RPMI8226 (cell line): ENCODE measurements around the gene CFAP157.

Source experiments
- DNase-seq: peaks from one replicate; pipeline ENCODE4 v3.0.0-alpha.2; 2015

Gene CFAP157

GRCh38 chr9:127706836-127707241 lies at the start of gene CFAP157:
Gene CFAP157 (plus strand): TSS chr9:127706988. CDS start chr9:127707032, 44 bp downstream.
- DNase-seq = no peak

DNA sequence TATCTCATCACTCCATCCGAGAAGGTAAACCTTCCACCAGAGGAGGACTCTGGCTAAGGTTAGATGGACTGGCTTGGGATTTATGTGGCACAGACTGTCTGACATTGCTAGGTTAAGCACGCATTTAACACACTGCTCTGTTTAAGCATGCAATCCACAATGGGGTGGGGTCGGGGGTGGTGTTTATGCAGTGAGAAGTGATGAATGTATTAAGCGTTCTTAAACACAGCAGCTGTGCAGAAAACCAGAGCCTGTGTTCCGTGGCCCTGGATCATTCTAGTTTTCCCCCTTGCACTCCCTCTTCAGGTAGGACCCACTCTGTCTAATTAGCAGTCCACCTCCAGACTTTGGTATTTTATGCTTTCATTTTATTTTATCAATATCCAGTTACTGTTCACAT lies 48.4 kb upstream of the CFAP157 start:
- no peak for DNase-seq

- no peak for DNase-seq
Observed at GRCh38 chr9:127660886-127661741, 45.7 kb upstream of the CFAP157 start.

DNA sequence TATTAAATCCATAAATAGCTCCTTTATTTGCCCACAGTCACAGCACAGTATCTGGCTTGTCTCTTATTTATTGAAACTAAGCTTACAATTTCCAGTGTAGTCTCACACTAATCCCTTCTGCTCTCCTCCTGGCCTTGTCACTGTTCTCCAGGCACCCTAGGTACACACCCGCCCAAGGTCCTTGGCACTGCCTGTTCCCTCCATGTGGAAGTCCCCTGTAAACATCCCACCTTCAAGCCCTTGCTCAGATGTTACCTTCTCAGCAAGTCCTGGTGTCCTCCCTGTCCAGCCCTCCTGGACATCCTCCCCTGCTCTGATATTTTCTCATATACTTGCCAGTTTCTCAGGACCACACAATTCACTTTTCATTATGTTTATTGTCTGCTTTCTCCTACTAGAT lies 44.2 kb upstream of the CFAP157 start:
- DNase-seq = no peak

- no peak for DNase-seq
Observed at GRCh38 chr9:127664324-127664677, 42.5 kb upstream of the CFAP157 start.

DNA sequence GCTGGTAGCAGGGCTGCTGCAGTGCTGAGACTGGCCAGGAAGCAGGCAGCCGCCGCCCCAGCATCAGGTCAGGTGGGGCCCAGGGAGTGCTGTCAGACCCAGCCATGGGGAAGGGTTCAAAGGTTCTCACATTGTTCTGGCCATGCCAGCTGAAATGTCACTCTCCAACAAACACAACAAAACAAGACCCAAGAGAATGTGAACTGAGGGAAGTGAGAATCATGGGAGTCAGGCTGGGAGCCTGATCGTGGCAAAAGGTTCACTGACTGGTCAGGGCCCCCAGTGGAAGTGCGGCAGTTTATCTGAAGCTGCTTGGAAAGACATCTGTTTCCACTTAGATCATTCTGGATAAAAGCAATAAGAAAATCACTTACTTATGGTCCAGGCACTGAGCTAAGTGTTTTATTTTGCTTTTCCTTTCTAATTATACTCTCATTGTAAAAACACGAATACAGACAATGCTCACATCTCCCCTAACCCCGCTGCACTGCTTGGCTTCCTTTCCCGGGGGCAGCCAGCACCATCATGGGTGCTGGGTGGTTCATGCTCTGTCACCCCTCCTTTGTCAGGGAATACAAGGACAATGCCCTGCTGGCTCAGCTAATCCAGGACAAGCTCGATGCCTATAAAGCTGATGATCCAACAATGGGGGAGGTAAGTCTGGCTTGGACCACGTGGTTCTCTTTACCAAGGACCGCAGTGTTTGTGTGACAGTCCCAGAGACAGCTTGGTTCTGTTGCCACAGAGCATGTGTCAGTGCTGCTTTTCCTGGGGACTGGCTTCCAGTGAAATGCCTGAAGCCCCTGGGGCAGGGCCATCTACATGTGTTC lies 41.9 kb upstream of the CFAP157 start:
- no peak for DNase-seq

GRCh38 chr9:127667127-127667844 lies 39.5 kb upstream of the CFAP157 start:
- DNase-seq = no peak

DNA sequence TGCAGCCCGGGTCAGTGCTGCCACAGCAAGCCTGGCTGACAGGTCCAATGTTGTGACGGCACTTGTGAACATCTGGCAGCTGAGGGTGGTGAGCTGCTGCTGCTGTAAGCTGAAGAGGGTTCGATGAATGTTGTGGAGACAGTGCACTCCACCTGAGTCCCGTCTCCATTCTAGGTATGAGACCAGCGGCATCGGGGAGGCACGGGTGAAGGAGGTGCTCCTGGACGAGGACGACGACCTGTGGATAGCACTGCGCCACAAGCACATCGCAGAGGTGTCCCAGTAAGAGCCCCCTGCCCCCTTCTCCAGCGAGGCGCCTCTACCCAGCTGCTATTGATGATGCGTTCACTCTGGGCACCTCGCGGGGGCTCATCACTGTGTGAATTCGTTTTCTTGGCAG lies 38.9 kb upstream of the CFAP157 start:
- DNase-seq = no peak

- no peak for DNase-seq
Observed at GRCh38 chr9:127673234-127673633, 33.6 kb upstream of the CFAP157 start.

DNA sequence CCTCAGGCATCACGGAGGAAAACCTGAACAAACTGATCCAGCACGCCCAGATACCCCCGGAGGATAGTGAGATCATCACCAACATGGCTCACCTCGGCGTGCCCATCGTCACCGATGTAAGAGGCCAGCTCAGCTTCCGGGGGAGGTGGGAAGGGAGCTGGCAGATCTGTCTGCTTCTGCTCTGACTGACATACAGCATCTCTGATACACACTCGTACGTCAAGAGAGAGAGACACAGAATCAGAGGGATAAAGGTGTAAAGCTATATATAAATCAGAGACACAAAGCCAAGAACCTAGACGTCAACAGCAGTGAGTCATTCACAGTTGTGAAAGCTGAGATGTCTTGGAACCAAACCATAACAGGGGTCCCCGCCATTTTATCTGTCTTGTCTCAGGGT lies 30.1 kb upstream of the CFAP157 start:
- no peak for DNase-seq

DNA sequence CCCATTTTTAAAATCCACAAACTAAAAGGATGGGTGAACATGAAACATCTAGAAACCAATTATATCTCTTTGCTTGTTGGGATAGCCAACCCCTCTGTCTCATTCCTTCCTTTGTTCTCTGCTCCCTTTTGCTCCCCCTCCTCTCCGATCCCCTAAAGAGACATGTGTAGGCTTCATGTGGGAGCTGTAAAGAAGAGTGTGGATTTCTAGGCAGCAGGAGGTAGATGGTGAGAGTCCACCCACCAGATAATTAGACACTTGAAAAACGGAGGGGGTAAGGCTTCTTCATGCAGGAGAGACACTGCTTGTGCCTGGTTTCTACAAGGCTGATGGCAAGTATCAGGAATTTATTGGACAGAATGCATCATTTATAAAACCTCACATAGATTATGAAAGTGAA lies 27.3 kb upstream of the CFAP157 start:
- no peak for DNase-seq

- no peak for DNase-seq
Observed at GRCh38 chr9:127680226-127680625, 26.6 kb upstream of the CFAP157 start.

DNA sequence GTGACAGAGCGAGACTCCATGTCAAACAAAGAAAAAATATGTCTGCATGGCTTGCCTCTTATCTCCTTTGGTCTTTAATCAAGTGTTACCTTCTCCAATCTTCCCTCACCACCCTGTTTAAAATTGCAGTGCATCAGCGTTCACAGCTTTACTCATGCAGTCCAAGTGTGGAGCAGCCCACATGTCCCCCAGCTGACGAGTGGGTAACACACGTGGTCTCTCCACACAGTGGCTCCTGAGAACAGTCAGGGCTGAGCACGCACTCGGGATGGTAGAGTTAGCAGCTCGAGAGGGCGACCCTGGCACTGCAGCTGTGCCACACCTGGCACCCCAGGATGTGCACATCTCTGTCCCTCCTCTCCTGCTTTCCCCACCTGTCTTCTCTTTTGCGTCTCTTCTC lies 25.9 kb upstream of the CFAP157 start:
- DNase-seq = no peak

DNA sequence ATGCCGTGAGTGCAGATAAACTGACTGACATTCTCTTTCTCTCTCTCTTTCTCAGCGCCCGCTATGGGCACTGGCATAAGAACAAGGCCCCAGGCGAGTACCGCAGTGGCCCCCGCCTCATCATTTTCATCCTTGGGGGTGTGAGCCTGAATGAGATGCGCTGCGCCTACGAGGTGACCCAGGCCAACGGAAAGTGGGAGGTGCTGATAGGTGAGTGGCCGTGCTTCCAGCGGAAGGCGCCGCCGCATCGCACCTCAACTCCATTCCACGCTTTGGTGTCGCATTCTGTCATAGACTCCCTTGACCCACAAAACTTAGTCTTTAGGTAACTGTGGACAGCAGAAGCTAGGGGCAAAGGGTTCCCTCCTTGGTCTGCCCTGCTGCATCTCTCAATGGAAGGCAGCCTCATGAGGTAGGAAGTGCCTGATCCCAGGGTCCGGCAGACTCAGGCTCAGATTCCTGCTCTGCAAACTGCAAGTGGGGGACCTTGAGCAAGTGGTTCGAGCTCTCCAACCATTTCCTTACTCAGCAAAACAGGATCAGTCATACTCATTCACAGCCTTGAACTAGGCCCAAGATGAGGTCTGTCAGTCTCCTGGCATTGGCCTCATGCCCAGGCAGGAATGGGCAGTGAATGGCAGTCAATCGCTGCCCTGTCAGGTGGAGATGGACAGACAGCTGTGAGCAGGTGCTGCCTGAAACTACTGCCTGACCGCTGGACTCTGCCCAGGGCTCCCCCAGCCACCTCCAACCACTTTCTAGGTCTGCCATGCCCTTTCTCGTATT lies 24.2 kb upstream of the CFAP157 start:
- no peak for DNase-seq

DNA sequence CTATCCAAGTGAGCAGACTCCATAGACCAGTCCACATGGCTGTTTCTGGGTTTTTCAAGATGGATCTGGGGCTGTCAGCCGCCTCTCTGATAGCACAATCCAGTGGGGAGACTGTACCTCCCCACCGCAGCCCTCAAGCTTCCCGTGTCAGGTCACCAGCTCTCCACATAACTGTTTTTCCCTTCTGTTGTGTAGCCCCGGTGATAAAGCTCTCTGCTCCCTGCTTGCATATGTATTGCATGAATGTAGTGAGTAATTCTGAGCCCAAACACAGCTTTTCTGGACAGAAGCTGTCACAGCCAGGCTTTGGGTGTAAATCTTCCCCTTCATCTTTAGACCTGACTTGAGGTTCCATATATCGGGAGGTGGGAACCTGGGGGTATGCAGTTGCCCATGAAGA lies 23.1 kb upstream of the CFAP157 start:
- no peak for DNase-seq

GRCh38 chr9:127684576-127684975 lies 22.2 kb upstream of the CFAP157 start:
- no peak for DNase-seq

DNA sequence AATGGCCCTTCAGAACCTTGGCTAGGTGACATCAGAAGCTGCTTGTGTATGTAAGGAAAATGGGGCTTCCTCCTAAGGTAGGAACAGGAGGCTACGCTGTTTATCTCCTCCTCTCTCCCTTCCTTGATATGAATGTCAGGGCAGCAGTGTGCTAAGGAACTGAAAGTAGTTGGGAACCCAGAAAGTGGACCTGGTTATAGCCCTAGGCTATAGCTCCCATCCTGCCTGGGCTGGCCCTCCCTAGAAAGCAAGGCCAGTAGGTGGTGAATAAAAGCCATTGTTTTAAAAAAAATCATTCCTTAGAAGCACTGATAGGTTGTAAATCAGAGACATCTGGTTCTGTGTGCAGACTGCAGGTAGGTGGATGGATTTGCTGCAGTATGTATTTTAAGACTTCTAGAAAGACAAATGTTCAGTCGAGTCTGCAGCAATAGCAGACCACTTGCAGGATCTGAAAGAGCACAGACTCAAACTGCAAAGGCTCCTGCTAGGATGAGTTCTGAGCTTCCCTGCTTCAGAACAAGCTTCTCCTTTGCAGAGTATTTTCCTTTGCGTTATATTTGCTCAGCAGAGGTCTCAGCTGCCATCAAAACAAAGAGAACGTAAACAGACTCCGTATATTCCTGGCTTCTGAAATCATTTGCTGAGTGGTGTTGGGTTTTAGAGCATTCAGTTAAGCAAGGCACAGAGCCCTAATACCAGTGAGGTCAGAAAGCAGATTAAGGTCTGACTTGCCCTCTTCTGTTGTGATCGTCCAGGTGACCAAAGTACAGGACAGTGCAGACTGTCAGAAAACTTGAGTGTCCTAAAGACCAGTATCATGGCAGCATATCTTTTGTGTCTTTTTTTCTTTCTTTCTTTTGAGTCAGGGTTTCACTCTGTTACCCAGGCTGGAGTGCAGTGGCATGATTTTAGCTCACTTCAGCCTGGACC lies 20.1 kb upstream of the CFAP157 start:
- no peak for DNase-seq

DNA sequence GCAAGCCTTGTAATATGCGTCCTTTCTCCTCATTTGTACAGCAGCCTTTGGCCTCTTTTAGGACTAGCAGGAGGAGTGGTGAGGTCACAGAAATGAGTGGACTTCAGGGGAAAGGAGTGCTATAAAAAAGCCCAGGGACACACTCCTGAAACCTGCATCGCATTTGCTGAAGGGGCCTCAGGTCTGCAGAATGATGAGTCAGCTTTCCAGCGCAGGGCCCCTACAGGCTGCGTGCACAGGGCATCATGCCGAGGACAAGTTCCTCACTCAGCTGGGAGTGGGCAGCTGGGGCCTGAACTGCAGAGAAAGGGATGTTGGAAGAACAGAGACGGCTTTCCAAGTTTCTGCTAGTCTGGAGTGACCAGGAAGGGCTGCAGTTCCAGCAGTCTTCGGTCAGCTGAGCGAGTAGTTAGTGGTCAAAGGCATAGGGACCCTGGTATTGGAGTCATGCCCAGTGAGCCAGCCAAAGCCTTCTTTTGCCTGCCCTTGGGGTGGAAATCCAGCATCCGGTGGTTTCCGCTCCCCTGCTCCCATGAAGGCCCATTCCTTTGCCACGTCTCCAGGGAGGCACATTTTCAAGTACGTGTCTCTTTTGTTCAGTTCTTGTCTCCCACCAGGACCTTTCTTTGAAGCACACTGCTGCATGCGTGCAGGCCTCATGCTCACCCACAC lies 17.3 kb upstream of the CFAP157 start:
- DNase-seq = no peak

DNA sequence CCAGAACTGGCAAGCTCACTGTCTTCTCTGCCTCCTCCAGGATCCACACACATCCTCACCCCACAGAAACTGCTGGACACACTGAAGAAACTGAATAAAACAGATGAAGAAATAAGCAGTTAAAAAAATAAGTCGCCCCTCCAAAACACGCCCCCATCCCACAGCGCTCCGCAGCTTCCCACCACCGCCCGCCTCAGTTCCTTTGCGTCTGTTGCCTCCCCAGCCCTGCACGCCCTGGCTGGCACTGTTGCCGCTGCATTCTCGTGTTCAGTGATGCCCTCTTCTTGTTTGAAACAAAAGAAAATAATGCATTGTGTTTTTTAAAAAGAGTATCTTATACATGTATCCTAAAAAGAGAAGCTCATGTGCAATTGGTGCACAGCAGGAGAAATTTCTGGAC lies 16.1 kb upstream of the CFAP157 start:
- DNase-seq = no peak

- no peak for DNase-seq
Observed at GRCh38 chr9:127692071-127692470, 14.7 kb upstream of the CFAP157 start.

DNA sequence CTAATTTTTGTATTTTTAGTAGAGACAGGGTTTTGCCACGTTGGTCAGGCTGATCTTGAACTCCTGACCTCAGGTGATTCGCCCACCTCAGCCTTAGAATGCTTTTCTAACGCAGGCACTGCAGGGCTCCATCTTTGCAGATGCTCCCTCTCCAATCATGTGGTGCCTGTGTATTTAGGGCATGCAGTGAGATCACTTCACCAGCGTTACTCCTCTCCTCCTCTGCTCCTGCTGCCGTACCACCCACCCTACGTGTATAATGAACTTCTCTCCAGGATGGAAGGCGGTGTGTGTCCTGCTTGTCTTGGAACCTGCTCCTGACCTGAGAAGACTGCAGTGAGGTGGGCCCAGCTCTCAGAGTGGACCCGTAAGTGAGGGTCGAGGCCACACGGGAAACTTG lies 13.6 kb upstream of the CFAP157 start:
- DNase-seq = no peak
